ENCODE measurements around the gene LTB4R. TPM values are rescaled to one million over a fixed set of nuclear protein-coding genes. Genes with fewer than 3 reads are reported as not detected.

Gene LTB4R
- total and polyA plus RNA-seq, 9 of the 15 experiments (the other 6 are each of a cell fraction or from before 2014, with no cell fraction given) = 0.38 to 10.5 (median 2.8) TPM

DNA sequence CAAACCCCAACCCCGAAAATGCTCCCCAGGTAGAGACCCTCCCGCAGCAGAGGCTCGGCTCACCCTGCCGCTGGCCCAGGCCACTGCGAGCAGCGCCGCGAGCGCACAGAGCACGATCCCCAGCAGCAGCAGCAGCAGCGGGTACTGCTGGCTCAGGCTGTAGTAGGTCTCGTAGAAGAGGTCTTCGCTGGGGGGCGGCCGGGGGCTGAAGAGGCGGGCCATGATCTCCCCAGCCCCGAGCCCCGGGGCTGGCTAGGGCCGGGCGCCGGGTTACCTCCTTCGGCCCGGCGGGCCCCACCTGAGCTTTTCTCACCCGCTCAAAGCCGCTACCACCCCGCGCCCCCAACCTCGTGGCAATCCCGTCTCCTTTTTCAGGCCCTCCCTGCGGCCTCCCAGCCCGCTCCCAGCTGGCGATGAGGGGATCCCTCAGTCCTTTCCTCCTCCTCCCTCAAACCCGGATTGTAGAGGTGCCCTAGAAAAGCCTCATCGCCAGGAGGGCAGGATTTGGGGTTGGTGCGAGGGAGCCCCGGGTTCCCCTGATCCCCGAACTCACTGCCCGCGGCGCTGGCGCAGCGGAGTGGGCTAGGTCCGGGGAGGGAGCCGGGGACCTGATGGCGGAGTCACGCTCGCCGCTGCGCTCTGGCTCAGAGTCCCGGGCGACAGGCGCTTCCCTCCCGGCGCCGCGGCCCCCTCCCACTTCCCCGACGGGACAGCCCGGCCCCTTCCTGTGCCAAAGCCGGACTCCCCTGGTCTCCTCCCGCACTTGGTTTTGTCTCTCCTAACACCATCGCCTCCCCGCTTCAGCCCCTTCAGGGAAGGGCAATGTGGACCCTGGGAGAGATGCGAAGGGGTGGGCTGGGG lies 23.4 kb downstream of the LTB4R start, which contains the start of gene ADCY4 (continued):
- TF ChIP-seq NR2C1 (IDR thresholded peaks at IDR 0.05) (no peak), NR2C1 (tag; IDR thresholded peaks at IDR 0.05) (no peak), HDAC1 (IDR thresholded peaks at IDR 0.05) (no peak), HNRNPH1 (optimal IDR thresholded peaks at IDR 0.05; ENCODE audit: low read depth, low read length) (no peak)

- H3K79me2 ChIP-seq (ENCODE audit: control insufficient read depth, insufficient read depth, low read length) = no peaks in the 10 kb centered on the region
- no peak overlapping the region for H3K27ac ChIP-seq (ENCODE audit: extremely low read depth, low read depth, low read length)
- no peak overlapping the region for H3K4me3 ChIP-seq
- H3K4me2 ChIP-seq (ENCODE audit: insufficient read depth, low read length) = no peak overlapping the region
- ChIA-PET POLR2A (interaction anchor here (0.7 to 1.0 kb wide), 2 partner anchors 96 kb away, joined by 3 to 4 read pairs; no protein-coding TSS in a partner anchor), CTCF (ENCODE audit: low intra/inter-chr PET ratio) (interaction anchor here (3.1 to 3.5 kb wide), 2 partner anchors 96 to 101 kb away, joined by 19 to 35 read pairs; no protein-coding TSS in a partner anchor)
- in situ Hi-C loops (cut with MboI) = loop anchor here (25.0 kb wide), 1 partner anchor 352 kb away; no protein-coding TSS in a partner anchor
- no peak overlapping the region for H3K9ac ChIP-seq (ENCODE audit: insufficient read depth in 1 of 2, low read depth in 2 of 2, low read length in 2 of 2)
- ATAC-seq (no peak), DNase-seq (ENCODE audit: extremely low read depth in 1 of 4, low spot score in 3 of 4) (no peak), FAIRE-seq (no peak)
- H3K4me1 ChIP-seq (replicated peaks in 1 of 2; ENCODE audit: control insufficient read depth in 2 of 2, insufficient read depth in 2 of 2, low read length in 2 of 2) = peaks cover 5 to 43% of the 10 kb centered on the region in 2 experiments; a peak in 4 of 5 replicates
- TF ChIP-seq, protein P1, sequence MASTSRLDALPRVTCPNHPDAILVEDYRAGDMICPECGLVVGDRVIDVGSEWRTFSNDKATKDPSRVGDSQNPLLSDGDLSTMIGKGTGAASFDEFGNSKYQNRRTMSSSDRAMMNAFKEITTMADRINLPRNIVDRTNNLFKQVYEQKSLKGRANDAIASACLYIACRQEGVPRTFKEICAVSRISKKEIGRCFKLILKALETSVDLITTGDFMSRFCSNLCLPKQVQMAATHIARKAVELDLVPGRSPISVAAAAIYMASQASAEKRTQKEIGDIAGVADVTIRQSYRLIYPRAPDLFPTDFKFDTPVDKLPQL (IDR thresholded peaks at IDR 0.05; ENCODE audit: extremely low read depth, insufficient read length) = no peak
- TF ChIP-seq SLC30A9 (CRISPR knock-in tag; IDR thresholded peaks at IDR 0.05) (no peak), ILK (tag; IDR thresholded peaks at IDR 0.05; ENCODE audit: borderline replicate concordance, low read depth) (no peak), IFI16 (CRISPR knock-in tag; IDR thresholded peaks at IDR 0.05) (no peak), ZNF764 (CRISPR knock-in tag; IDR thresholded peaks at IDR 0.05; ENCODE audit: low read depth) (no peak)
- WGBS (ENCODE audit: insufficient coverage, low coverage, missing lambda C conversion rate) = 25% methylated on average over 8 of the region's 12 CpGs
- no peaks in the 10 kb centered on the region for H3K36me3 ChIP-seq (ENCODE audit: control insufficient read depth, insufficient read depth, low read length)
- no peaks in the 10 kb centered on the region for H3K9me3 ChIP-seq (replicated peaks; ENCODE audit: control insufficient read depth, insufficient read depth, low read depth, low read length)
- no TSS peak for BruUV-seq (replicated peaks)
- intact Hi-C loops (cut with micrococcal nuclease) = no loop called here
- no peaks in the 10 kb centered on the region for H3K9me1 ChIP-seq (ENCODE audit: control insufficient read depth, insufficient read depth, low read length)
- peaks cover 0 to 9% of the 10 kb centered on the region in 2 experiments; a peak in 1 of 5 replicates for H3K27me3 ChIP-seq (ENCODE audit: control insufficient read depth in 2 of 2, insufficient read depth in 2 of 2, low read length in 2 of 2)
- no peaks in the 10 kb centered on the region for H4K20me1 ChIP-seq (replicated peaks; ENCODE audit: control insufficient read depth, insufficient read depth, low read length)
- H2AFZ ChIP-seq (ENCODE audit: low read depth, low read length) = no peak overlapping the region
Observed at GRCh38 chr14:24335461-24336171, 24.3 kb downstream of the LTB4R start.

All from K562 (cell line).